Measurements from ENCODE around the gene HTD2.

Gene HTD2

GRCh38 chr3:58359621-58360020, 53.3 kb downstream of the HTD2 start:
- FAIRE-seq: no peak

GRCh38 chr3:58361866-58362265, 55.5 kb downstream of the HTD2 start:
- FAIRE-seq: no peak

DNA sequence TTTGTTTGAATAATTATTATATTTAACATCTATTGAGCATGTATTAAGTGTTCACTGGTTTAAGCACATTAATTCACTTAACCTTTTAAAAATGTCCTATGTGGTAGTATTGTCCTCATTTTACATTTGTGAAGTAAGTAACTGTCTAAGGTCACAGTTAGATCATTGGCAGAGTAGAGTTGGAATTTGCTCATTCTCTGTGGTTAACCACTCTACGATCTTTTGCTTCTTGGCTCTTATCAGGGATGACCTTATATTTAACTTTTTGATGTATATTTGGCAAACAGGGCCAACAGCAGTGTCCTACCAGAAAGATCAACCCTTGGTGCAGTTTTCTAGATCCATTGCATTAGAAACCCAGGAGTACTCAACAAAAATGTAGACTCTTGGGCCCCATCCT, 60.4 kb downstream of the HTD2 start:
- FAIRE-seq: no peak

DNA sequence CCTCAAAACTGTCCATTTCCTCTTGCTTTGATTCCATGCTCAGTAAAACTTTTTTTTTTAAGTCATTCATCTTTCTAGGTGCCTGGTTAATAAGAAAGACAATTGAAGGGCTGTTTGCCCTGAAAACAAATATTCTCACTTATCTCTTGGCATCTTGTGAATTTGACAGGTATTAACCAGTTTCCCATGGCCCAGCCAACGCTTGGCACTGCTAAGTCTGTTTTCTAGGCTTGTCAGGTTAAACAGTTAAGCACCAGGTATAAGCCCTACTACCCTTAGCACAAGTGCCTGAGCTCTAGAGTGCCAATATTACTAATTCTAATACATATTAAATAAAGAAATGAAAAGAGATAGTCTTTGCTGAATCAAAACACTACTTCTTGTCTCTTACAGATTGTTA, 62.7 kb downstream of the HTD2 start:
- no peak for FAIRE-seq

Measured in islet of Langerhans (tissue), 1 donor.